ENCODE data around the gene ZNF423. TPM values are rescaled to one million over a fixed set of nuclear protein-coding genes. Genes with fewer than 3 reads are reported as not detected.

Gene ZNF423
- total RNA-seq, 1 donor = 11.6 TPM

DNA sequence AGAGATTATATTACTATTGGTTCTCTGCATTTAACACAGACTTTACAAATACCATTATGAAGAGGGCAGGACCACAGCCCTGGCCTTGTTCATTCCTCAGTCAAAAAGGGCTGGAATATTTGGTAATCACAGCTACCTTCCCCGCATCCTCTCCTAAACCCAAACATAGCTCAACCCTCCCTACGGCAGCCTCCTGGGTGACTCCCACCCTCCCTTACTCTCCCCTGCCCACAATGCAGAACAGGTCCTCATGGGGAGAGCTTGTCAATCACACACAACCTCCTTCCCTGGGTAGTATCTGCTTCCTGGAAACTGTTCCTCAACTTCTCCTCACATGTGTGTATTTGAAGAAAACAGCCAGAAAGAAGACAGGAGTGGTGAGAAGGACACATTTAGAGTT, 258.1 kb downstream of the ZNF423 start:
- Histone ChIP-seq H3K4me3 (ENCODE audit: insufficient read depth, low read length) (no peak overlapping the region), H3K27ac (ENCODE audit: low read depth, low read length) (no peak overlapping the region), H2AFZ (ENCODE audit: low read length) (no peak overlapping the region), H4K20me1 (ENCODE audit: insufficient read depth, low read length) (no peaks in the 10 kb centered on the region), H3K9me3 (ENCODE audit: low read depth, low read length) (no peaks in the 10 kb centered on the region), H3K36me3 (ENCODE audit: insufficient read depth, low read length) (no peaks in the 10 kb centered on the region), H3K27me3 (ENCODE audit: insufficient read depth, low read length) (no peaks in the 10 kb centered on the region), H3K79me2 (ENCODE audit: insufficient read depth, low read length) (no peaks in the 10 kb centered on the region), H3K4me2 (ENCODE audit: insufficient read depth, low read length) (no peak overlapping the region), H3K4me1 (ENCODE audit: insufficient read depth, low read length) (peaks cover 15% of the 10 kb centered on the region)
- DNase-seq (ENCODE audit: insufficient read length, low spot score, missing footprints) = no peak
- TF ChIP-seq, protein P1, sequence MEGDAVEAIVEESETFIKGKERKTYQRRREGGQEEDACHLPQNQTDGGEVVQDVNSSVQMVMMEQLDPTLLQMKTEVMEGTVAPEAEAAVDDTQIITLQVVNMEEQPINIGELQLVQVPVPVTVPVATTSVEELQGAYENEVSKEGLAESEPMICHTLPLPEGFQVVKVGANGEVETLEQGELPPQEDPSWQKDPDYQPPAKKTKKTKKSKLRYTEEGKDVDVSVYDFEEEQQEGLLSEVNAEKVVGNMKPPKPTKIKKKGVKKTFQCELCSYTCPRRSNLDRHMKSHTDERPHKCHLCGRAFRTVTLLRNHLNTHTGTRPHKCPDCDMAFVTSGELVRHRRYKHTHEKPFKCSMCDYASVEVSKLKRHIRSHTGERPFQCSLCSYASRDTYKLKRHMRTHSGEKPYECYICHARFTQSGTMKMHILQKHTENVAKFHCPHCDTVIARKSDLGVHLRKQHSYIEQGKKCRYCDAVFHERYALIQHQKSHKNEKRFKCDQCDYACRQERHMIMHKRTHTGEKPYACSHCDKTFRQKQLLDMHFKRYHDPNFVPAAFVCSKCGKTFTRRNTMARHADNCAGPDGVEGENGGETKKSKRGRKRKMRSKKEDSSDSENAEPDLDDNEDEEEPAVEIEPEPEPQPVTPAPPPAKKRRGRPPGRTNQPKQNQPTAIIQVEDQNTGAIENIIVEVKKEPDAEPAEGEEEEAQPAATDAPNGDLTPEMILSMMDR (IDR thresholded peaks at IDR 0.05; ENCODE audit: extremely low read depth, low read depth, low read length) = no peak

DNA sequence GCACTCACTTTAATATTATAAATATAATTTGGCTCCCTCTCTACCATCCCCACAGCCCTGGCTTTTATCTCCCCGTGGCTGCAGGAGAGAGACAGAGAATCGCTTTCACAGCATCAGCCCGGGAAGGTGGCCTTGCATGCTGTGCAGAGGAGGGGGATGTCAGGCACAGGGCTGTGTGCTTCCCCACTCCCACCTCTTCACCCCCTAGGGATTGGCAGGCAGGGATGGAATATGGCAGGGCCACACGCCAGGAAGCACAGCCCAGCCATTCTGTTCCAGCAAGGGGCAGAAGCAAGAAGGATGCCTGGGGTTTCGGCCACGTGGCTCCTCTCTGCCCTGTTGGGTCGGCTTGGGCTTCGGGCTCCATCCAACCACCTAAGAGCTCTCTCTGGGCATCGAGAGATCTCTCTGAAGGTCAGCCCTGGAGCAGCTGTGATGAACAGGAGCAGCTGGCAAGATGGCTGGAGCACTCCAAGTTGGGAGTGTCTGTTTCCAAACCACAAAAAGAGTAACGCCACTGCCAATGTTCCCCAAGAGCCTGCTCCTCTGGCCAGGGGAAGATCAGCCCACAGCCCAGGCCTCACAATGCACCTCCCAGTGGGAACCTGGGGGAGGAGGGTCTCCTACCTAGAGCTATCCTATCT, 259.1 kb downstream of the ZNF423 start:
- DNase-seq (ENCODE audit: insufficient read length, low spot score, missing footprints) = no peak
- peak overlapping the region; percentile 48 for H3K27ac ChIP-seq (ENCODE audit: low read depth, low read length)
- no peaks in the 10 kb centered on the region for H4K20me1 ChIP-seq (ENCODE audit: insufficient read depth, low read length)
- H3K4me3 ChIP-seq (ENCODE audit: insufficient read depth, low read length) = no peak overlapping the region
- no peaks in the 10 kb centered on the region for H3K27me3 ChIP-seq (ENCODE audit: insufficient read depth, low read length)
- peaks cover 15% of the 10 kb centered on the region for H3K4me1 ChIP-seq (ENCODE audit: insufficient read depth, low read length)
- peak overlapping the region; percentile 88 for H2AFZ ChIP-seq (ENCODE audit: low read length)
- TF ChIP-seq, protein P1 (IDR thresholded peaks at IDR 0.05; ENCODE audit: extremely low read depth, low read depth, low read length) = no peak
- H3K79me2 ChIP-seq (ENCODE audit: insufficient read depth, low read length) = no peaks in the 10 kb centered on the region
- H3K36me3 ChIP-seq (ENCODE audit: insufficient read depth, low read length) = no peaks in the 10 kb centered on the region
- no peak overlapping the region for H3K4me2 ChIP-seq (ENCODE audit: insufficient read depth, low read length)
- no peaks in the 10 kb centered on the region for H3K9me3 ChIP-seq (ENCODE audit: low read depth, low read length)

DNA sequence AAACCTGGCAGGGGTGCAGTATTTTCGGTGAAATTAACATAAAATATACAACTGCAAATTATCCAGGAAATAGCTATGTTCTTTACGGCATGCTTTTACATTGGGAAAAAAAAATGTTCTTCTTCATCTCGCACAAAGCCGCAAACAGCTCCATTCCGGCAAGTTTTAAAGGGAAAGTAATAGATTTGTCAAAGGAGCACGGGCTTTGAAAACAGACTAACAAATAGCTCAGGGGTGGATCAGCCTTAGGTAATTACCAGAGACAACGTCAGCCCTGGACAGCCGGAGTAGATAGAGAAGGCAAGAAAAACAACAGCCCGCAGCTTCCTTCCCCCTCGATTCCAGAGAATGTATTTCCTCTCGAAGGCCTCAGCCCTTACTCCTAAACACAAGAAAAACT, 259.8 kb downstream of the ZNF423 start:
- Histone ChIP-seq H3K4me2 (ENCODE audit: insufficient read depth, low read length) (peak overlapping the region; percentile 80), H3K79me2 (ENCODE audit: insufficient read depth, low read length) (no peaks in the 10 kb centered on the region)

More for the DNA sequence above, 259.8 kb downstream of the ZNF423 start:
- Histone ChIP-seq H3K27me3 (ENCODE audit: insufficient read depth, low read length) (no peaks in the 10 kb centered on the region), H4K20me1 (ENCODE audit: insufficient read depth, low read length) (no peaks in the 10 kb centered on the region), H2AFZ (ENCODE audit: low read length) (peak overlapping the region; percentile 88), H3K4me1 (ENCODE audit: insufficient read depth, low read length) (peaks cover 15% of the 10 kb centered on the region), H3K27ac (ENCODE audit: low read depth, low read length) (peak overlapping the region; percentile 48), H3K36me3 (ENCODE audit: insufficient read depth, low read length) (no peaks in the 10 kb centered on the region), H3K9me3 (ENCODE audit: low read depth, low read length) (no peaks in the 10 kb centered on the region), H3K4me3 (ENCODE audit: insufficient read depth, low read length) (peak overlapping the region; percentile 58)
- TF ChIP-seq, protein P1 (IDR thresholded peaks at IDR 0.05; ENCODE audit: extremely low read depth, low read depth, low read length) = no peak
- DNase-seq (ENCODE audit: insufficient read length, low spot score, missing footprints) = peak; percentile 92
